Loucy (cell line): ENCODE data around the gene SLC16A5.

Source experiments
- EZH2phosphoT487 ChIP-seq: fragments of 200-600 bp; IDR thresholded peaks from 2 replicates; pipeline ENCODE4 v1.6.1; 2018; ENCODE audit warnings: antibody characterized with exemption, mild to moderate bottlenecking, moderate library complexity, borderline replicate concordance
- TF ChIP-seq, protein P1 (sequence below): fragments of 200-600 bp; sonication (generic); conservative IDR thresholded peaks from 2 replicates; pipeline ENCODE4 v1.5.1; 2014; ENCODE audit warnings: mild to moderate bottlenecking, antibody characterized with exemption, low read length

DNA sequence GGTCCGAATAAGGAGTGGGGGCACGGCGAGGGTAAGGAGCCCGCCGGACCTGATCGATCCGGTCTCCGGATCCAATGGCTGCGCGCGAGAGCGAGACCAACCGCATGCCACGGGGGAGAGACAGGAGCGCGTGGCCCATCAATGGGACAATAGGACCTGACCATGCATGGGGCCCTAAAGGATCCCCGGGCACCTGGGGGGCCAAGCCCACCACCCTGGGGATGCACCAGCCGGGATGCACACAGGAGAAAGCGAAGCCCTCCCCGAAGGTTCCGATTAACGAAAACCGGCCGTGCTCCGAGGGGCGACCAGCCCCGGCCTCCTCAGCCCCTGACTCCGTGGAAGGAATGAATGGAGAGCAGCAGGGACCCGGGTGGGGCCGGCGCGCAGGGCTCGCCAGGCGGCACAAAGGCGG is 66.0 kb downstream of the SLC16A5 start:
- TF ChIP-seq, protein P1, sequence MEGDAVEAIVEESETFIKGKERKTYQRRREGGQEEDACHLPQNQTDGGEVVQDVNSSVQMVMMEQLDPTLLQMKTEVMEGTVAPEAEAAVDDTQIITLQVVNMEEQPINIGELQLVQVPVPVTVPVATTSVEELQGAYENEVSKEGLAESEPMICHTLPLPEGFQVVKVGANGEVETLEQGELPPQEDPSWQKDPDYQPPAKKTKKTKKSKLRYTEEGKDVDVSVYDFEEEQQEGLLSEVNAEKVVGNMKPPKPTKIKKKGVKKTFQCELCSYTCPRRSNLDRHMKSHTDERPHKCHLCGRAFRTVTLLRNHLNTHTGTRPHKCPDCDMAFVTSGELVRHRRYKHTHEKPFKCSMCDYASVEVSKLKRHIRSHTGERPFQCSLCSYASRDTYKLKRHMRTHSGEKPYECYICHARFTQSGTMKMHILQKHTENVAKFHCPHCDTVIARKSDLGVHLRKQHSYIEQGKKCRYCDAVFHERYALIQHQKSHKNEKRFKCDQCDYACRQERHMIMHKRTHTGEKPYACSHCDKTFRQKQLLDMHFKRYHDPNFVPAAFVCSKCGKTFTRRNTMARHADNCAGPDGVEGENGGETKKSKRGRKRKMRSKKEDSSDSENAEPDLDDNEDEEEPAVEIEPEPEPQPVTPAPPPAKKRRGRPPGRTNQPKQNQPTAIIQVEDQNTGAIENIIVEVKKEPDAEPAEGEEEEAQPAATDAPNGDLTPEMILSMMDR = no peak
- no peak for TF ChIP-seq EZH2phosphoT487
